HG02870 (cell line): ENCODE results near the gene LYPLA2.
"Not testable (repeated sequence)": the region's sequence is repeated elsewhere in the genome, so short reads cannot be mapped to it uniquely, and the experiment has no call there.

Experiments
- ATAC-seq: cut with Tn5 transposase; IDR thresholded peaks from one replicate; pipeline ENCODE4 v1.9.1; 2021; ENCODE audit warnings: mild to moderate bottlenecking, moderate library complexity; ENCODE audit not compliant: unreplicated experiment

The LYPLA2 gene

GRCh38 chr1:23825762-23826522, 35.0 kb downstream of the LYPLA2 start:
- no peak for ATAC-seq

- not testable (repeated sequence) for ATAC-seq
Measured at GRCh38 chr1:23826590-23826989, 35.6 kb downstream of the LYPLA2 start.

GRCh38 chr1:23827717-23828116, 36.8 kb downstream of the LYPLA2 start:
- ATAC-seq: no peak

- ATAC-seq: not testable (repeated sequence)
Measured at GRCh38 chr1:23834156-23834555, 43.2 kb downstream of the LYPLA2 start.

- no peak for ATAC-seq
Measured at GRCh38 chr1:23836037-23836436, 45.1 kb downstream of the LYPLA2 start.

GRCh38 chr1:23837908-23838307, 47.0 kb downstream of the LYPLA2 start:
- ATAC-seq: no peak

- no peak for ATAC-seq
Measured at GRCh38 chr1:23838401-23838866, 47.5 kb downstream of the LYPLA2 start.

GRCh38 chr1:23843644-23844043, 52.7 kb downstream of the LYPLA2 start:
- ATAC-seq: no peak
